ENCODE data around the gene EPAS1. TPM values are rescaled to one million over a fixed set of nuclear protein-coding genes. Genes with fewer than 3 reads are reported as not detected.

The EPAS1 gene
- total RNA-seq, 1 experiment from 2014 or later, result 25.8 TPM

- DNase-seq (ENCODE audit: low read depth), result no peak
Measured at GRCh38 chr2:46362667-46363012, 65.4 kb downstream of the EPAS1 start.

DNA sequence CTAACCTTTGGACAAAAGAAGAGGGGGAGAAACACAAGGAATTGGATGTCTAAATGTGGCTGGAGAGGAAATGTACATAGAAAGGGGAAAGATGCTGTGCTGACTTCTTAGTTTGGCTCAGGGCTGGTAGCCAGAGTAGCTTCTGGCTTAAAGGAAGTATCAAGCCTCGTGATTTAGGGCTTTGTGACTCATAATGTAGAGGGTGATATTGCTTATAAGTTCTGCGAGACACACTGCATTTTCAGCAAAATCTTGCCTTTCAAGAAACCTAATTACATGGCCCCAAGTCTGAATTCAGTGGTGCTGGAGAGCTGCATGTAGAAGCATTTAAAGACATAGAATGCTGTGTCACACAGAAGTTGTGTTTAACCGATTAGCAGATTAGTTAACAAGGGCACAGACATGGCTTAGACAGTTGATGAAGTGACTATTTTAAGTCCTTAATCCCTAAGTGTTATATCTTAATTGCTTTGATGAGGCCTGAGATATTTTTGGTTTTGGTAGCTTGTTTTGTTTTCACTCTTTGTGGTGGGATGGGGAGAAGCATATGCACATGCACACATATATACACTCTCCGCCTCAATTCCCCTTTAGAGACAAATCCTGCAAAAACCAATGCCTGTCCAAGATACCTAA, 66.4 kb downstream of the EPAS1 start:
- peak; percentile 69 for DNase-seq (ENCODE audit: low read depth)

DNA sequence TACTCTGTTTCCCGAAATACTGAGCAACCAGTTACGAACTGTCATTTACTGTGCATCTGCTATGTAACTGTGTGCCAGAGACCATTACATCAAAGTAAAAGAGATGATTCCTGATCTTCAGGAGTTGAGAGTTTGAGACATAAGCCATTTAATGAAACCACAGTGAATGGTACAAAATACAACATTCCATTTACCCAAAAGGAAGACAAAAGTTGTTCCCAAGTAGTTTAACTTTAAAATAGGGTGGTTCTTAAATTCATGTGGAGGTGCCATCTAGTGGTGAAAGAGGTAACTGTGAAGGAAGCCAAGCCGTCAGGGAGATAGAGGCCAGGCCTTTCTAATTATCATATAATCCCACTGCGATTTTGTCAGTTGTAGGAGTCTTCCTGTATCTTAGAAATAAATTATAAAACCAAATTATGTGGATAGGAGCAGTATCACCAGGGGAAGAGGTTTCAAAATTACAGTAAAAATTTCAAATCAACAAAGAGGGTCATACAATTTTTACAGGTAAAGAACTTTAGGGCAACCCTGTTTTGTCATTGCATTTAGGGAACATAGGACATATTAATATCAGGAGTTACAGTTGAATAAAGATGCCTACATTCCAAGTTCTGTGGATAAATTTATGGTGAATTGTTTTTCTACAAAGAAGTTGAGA, 67.7 kb downstream of the EPAS1 start:
- DNase-seq (ENCODE audit: low read depth), result peak; percentile 62

- DNase-seq (ENCODE audit: low read depth), result peak; percentile 17
Measured at GRCh38 chr2:46365913-46366667, 68.9 kb downstream of the EPAS1 start.

- DNase-seq (ENCODE audit: low read depth), result no peak
Measured at GRCh38 chr2:46366668-46367052, 69.5 kb downstream of the EPAS1 start.

DNA sequence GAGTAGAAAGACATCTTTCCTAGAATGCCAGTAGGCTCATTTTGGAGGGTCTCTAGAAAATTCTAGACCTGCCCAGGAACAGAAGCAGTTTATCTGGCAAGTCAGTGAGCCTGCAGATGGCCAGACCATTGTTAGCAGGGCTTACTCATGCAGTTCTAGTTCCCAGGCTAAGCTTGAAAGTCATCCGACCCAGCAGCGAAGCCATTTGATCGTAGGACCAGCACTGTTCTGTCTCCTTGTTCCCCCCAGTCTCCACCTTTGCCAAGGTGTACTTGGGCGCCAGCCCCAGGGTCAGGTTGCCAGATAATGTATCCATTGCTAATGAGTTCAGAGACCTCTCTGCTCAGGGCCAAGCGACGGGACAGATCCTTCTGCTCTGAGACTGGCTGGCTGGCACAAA, 70.1 kb downstream of the EPAS1 start:
- DNase-seq (ENCODE audit: low read depth), result no peak

DNA sequence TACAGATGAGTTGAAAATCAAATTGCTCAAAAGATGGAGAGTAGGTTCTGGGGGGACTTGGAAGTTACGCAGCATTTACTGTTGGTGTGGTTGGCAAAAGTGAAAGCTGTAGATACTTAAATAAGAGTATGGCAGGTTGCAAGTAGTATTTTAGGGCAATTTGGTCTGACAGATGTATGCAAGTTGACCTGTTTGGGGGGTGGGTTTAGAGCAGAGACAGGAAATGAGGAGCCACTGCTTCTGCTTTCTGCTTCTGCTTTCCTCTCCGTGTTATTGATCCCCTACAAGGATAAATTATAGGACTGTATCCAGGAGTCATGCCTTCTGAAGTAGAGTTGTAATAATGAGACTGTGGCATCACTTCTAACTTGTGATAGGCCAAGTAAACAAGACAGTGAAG, 71.2 kb downstream of the EPAS1 start:
- DNase-seq (ENCODE audit: low read depth), result no peak

DNA sequence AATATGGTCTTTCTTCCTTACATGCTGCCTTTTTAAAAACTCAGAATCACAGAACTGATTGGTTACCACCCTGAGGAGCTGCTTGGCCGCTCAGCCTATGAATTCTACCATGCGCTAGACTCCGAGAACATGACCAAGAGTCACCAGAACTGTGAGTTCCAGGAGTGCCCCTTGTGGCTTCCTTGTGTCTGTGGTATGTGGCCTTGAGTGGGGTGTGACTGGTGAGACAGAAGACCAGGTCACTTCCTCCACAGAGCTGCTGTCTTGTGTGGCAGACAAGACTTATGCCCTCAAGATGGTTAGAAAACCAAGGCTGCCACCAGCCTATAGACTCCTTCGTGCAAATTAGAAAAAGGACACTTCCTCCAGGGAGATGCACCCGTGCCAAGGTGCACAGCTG, 72.6 kb downstream of the EPAS1 start:
- DNase-seq (ENCODE audit: low read depth), result no peak

DNA sequence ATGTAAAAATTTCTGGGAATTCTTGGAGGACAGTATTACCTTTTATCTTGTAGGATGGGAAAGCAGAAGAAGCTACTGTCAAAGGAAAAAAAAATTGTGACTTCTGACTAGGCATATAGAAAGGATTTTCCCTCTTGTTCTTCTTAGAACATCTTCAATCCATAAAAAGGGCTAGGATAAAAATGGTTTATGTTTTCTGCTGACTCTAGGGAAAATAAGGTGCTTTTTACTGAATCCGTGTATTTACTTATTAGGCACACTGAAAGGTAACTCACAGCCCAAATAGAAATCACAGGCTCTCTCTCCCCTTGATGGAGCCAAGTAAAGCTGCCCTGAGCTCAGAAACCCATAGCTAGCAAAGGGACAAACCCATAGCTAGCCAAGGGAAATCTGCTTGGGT, 74.6 kb downstream of the EPAS1 start:
- DNase-seq (ENCODE audit: low read depth), result no peak

DNA sequence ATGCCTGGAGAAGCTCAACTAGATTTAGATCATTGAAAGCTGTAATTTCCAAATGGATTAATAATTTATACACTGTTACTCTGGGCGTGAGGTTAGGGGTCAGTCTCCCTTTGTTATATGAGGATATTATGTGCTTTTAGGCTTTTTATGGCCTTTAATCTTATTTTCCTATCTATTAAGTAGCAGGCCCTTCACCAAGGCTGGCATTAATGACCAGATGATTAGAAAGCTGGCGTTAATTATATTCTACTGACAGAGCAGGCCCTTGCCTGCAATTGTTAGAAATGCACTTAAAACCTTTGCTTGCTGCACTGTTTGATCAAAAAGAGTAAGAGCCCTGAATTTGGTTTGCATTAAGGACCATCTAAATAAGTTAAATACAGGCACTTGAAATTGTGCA, 75.3 kb downstream of the EPAS1 start:
- no peak for DNase-seq (ENCODE audit: low read depth)

DNA sequence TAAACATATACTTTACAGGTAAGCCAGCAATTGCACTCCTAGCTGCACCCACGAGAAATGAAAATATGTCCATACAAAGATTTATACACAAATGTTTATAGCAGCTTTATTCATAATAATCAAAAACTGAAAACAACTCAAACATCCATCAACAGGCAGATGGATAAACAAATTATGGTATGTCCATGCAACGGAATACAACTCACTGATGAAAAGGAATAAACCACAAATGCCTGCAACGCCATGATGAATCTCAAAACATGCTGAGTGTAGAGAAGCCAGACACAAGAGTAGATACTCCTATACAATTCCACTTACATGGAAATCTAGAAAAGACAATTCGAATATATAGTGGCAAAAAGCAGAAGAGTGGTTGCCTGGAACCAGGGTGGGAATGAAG, 76.0 kb downstream of the EPAS1 start:
- DNase-seq (ENCODE audit: low read depth), result no peak

- DNase-seq (ENCODE audit: low read depth), result no peak
Measured at GRCh38 chr2:46375566-46376125, 78.4 kb downstream of the EPAS1 start.

DNA sequence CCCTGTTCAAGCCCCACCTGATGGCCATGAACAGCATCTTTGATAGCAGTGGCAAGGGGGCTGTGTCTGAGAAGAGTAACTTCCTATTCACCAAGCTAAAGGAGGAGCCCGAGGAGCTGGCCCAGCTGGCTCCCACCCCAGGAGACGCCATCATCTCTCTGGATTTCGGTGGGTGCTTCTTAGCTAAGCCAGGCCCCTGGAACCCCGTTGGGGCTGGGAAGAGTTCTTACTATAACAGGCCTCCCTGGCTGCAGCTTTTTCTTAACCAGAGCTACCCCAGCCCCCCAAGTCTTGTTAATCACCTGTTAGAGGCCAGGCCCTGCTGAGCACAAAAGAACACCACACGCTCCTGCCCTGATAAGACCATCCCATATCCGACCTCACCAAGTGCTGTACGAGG, 79.4 kb downstream of the EPAS1 start:
- no peak for DNase-seq (ENCODE audit: low read depth)

- no peak for DNase-seq (ENCODE audit: low read depth)
Measured at GRCh38 chr2:46377101-46377581, 79.9 kb downstream of the EPAS1 start.

DNA sequence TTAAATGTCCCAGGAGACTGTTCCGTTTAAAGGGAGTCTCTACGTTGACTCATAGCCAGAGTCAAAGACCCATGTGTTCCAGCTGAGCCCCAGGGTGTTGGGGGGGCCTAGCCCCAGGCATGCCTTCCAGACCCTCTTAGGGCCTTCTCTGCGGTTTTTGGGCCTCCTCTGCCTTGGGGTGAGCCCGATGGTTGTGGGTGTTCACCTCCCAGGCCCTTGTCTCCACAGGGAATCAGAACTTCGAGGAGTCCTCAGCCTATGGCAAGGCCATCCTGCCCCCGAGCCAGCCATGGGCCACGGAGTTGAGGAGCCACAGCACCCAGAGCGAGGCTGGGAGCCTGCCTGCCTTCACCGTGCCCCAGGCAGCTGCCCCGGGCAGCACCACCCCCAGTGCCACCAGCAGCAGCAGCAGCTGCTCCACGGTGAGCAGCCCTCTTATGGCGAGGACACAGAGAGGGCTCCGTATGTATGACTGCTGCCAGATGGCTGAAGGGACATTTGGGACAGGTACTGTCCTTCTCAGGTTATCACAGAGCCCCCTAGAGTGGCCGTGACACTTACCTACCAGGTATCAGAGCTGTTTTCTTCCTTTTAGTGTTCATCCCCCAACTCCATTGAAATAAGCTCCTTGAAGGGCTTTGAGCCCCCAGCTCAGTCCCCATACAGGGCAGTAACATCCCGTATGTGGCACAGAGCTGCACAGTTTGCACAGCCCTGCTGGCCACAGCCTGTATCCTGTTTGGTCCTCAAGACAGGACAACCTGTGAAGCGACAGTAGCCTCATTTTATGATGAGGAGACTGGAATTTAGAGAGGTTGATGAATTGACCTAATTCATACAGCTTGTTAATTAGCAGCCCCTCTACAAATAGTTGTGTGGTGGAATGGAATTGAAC, 80.7 kb downstream of the EPAS1 start:
- no peak for DNase-seq (ENCODE audit: low read depth)

DNA sequence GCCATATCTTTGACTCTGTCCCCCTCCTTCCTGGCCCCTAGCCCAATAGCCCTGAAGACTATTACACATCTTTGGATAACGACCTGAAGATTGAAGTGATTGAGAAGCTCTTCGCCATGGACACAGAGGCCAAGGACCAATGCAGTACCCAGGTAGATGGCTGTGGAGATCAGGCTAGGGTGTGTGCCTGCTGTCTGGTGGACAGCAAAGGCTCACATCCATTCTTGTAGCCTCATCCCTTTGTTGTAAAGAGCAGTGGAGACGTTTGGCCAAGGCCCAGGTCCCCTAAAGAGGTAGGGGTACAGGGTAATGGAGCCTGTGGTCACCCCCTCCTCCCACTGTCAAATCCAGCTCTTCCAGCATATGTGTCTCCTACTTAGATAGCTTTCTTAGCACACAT, 81.4 kb downstream of the EPAS1 start:
- DNase-seq (ENCODE audit: low read depth), result no peak

DNA sequence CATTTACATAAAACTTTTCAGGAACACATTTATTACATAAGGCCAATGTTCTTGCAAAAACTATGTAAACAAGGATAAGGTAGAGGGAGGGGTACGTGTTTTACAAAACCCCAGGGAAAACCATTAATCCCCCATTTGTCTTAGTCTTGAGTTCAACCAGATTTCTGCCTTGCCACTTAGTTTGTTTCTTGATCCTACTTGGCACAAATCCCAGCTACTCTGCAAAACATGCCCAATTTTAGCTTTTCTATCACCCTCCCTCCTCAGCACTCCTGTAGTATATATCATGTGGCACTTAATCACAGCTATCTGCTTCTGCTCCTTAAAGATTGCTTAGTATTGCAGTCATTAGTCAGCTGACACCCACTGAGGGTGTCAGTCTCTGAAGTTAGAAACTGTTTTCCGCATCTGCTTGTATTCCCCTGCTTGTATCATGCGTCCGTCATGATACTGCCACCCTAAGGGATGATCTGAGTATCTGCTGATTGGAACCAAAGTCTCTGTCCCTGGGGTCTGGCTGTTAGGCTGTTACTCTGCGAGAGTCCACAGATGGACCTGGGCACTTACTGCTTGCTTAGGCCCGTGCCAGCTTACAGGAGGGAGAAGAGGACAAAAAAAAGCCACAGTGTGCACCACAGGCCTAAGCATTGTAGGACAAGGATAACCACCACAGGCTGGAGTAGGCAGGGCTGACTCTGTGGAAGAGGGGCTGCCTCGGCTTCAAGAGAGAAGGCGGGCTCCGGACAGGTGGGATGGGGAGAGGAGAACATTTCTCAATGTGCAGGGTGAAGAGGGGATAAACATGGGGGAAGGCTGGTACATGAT, 82.2 kb downstream of the EPAS1 start:
- no peak for DNase-seq (ENCODE audit: low read depth)

- no peak for DNase-seq (ENCODE audit: low read depth)
Measured at GRCh38 chr2:46380038-46380940, 83.1 kb downstream of the EPAS1 start.

GRCh38 chr2:46381263-46381849, 84.1 kb downstream of the EPAS1 start:
- no peak for DNase-seq (ENCODE audit: low read depth)

All from HT1080 (cell line).